ENCODE measurements around the gene CLIC4. TPM values are rescaled to one million over a fixed set of nuclear protein-coding genes. Genes with fewer than 3 reads are reported as not detected.

The CLIC4 gene
- total RNA-seq, 1 experiment from 2014 or later: 230 TPM

DNA sequence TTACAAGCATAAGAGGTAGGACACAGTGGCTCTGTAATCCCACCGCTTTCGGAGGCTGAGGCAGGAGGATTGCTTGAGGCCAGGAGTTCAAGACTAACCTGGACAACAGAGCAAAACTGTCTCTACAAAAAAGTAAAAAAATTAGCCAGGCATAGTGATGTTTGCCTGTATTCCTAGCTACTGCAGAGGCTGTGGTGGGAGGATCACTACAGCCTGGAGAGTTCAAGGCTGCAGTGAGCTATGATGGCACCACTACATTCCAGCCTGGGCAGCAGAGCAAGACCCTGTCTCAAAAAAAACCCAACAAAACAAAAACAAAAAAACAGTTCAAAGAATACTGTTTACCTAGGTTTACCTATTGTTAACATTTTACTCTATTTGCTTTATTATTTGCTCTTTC, 37.4 kb downstream of the CLIC4 start:
- no peak overlapping the region for H3T11ph ChIP-seq (ENCODE audit: low read length)
- no peaks in the 10 kb centered on the region for H4K20me1 ChIP-seq (ENCODE audit: control insufficient read depth, insufficient read depth, insufficient read length)
- no peak overlapping the region for H4K8ac ChIP-seq (replicated peaks; ENCODE audit: insufficient read length, low read depth, low read length)
- H3K4me2 ChIP-seq (ENCODE audit: insufficient read depth, insufficient read length, low read length): no peak overlapping the region
- no peaks in the 10 kb centered on the region for H3K23me2 ChIP-seq (ENCODE audit: insufficient read length, low read depth, low read length, poor library complexity, severe bottlenecking)
- no peak overlapping the region for H3K27ac ChIP-seq (ENCODE audit: insufficient read length, low read depth, low read length)
- no peak overlapping the region for H4K5ac ChIP-seq (ENCODE audit: insufficient read length, low read depth, low read length)
- no peak overlapping the region for H2AFZ ChIP-seq (ENCODE audit: low read length)
- H3K27me3 ChIP-seq (ENCODE audit: insufficient read depth, low read length): no peaks in the 10 kb centered on the region
- no peaks in the 10 kb centered on the region for H3K9me3 ChIP-seq (ENCODE audit: control insufficient read depth, low read depth, low read length)
- no peak overlapping the region for H2AK5ac ChIP-seq (ENCODE audit: insufficient read length, low read length)
- peaks cover 0 to 9% (median 3%) of the 10 kb centered on the region in 3 experiments; a peak in 3 of 7 replicates for H3K36me3 Mint-ChIP-seq (ENCODE audit: insufficient read depth in 1 of 3, low read depth in 3 of 3)
- no peak overlapping the region for H3K4ac ChIP-seq (ENCODE audit: low read depth, low read length)
- no peak overlapping the region for H3K4me3 Mint-ChIP-seq
- H3K14ac ChIP-seq (ENCODE audit: insufficient read depth, low read length): no peak overlapping the region
- no peak overlapping the region for H3K23ac ChIP-seq (ENCODE audit: insufficient read length, low read depth, low read length)
- H2BK15ac ChIP-seq (ENCODE audit: low read depth, low read length): no peak overlapping the region
- H2BK120ac ChIP-seq (ENCODE audit: low read depth, low read length, poor library complexity, severe bottlenecking): no peak overlapping the region
- no peak overlapping the region for H2BK20ac ChIP-seq (ENCODE audit: low read depth, low read length, poor library complexity, severe bottlenecking)
- no peak overlapping the region for H4K91ac ChIP-seq (ENCODE audit: insufficient read length, low read depth, low read length)
- TF ChIP-seq, protein P1, sequence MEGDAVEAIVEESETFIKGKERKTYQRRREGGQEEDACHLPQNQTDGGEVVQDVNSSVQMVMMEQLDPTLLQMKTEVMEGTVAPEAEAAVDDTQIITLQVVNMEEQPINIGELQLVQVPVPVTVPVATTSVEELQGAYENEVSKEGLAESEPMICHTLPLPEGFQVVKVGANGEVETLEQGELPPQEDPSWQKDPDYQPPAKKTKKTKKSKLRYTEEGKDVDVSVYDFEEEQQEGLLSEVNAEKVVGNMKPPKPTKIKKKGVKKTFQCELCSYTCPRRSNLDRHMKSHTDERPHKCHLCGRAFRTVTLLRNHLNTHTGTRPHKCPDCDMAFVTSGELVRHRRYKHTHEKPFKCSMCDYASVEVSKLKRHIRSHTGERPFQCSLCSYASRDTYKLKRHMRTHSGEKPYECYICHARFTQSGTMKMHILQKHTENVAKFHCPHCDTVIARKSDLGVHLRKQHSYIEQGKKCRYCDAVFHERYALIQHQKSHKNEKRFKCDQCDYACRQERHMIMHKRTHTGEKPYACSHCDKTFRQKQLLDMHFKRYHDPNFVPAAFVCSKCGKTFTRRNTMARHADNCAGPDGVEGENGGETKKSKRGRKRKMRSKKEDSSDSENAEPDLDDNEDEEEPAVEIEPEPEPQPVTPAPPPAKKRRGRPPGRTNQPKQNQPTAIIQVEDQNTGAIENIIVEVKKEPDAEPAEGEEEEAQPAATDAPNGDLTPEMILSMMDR (conservative IDR thresholded peaks at IDR 0.05): no peak
- H3K79me2 ChIP-seq (ENCODE audit: insufficient read depth, low read length): peaks cover 33% of the 10 kb centered on the region; the same call in 1 of the 2 replicates
- WGBS (ENCODE audit: extremely low coverage, insufficient read length, low lambda C conversion rate): no CpG with 5 or more reads among the region's 2 CpGs
- no peaks in the 10 kb centered on the region for H3K27me3 Mint-ChIP-seq (ENCODE audit: low read depth)
- no peaks in the 10 kb centered on the region for H3K9me3 Mint-ChIP-seq
- no peaks in the 10 kb centered on the region; the same call in 1 of the 2 replicates for H3K4me1 ChIP-seq (ENCODE audit: insufficient read depth, low read length)
- H3K79me1 ChIP-seq (ENCODE audit: insufficient read depth, low read depth, low read length, poor library complexity, severe bottlenecking): peaks cover 9% of the 10 kb centered on the region
- H2BK5ac ChIP-seq (ENCODE audit: insufficient read length, low read length): no peak overlapping the region
- no peak overlapping the region for H3K9ac ChIP-seq (ENCODE audit: extremely low read depth, insufficient read length, low read length)
- no peak overlapping the region for H3K27ac Mint-ChIP-seq
- H3K4me1 Mint-ChIP-seq: peaks cover 3 to 6% of the 10 kb centered on the region in 2 experiments; a peak in 3 of 4 replicates
- no peak overlapping the region for H2BK12ac ChIP-seq (ENCODE audit: insufficient read length, low read depth, low read length)
- no peak overlapping the region for H3K56ac ChIP-seq (ENCODE audit: insufficient read length, low read depth, low read length)
- no peak for DNase-seq
- no peak overlapping the region for H3K18ac ChIP-seq (ENCODE audit: insufficient read length, low read depth, low read length)

Measured in H9 (cell line).